Karpas-422 (cell line): ENCODE measurements around the gene NEGR1. TPM values are rescaled to one million over a fixed set of nuclear protein-coding genes. Genes with fewer than 3 reads are reported as not detected.

ENCODE experiments used
- DNase-seq: peaks from one replicate; pipeline ENCODE4 v3.0.0-alpha.2; 2015
- H2AFZ ChIP-seq: fragments of 200-600 bp; sonication (generic); 2 replicates; pipeline ENCODE4 v1.6.1; 2014; ENCODE audit warnings: antibody characterized with exemption, low read length, mixed read lengths
- H3K27ac ChIP-seq: fragments of 200-600 bp; sonication (generic); 2 replicates; pipeline ENCODE4 v1.5.1; 2014; ENCODE audit warnings: mild to moderate bottlenecking, low read length, moderate library complexity
- H3K27me3 ChIP-seq: fragments of 200-600 bp; sonication (generic); 2 replicates; pipeline ENCODE4 v1.6.1; 2014; ENCODE audit warnings: low read length, mixed read lengths
- H3K36me3 ChIP-seq: fragments of 200-600 bp; sonication (generic); 2 replicates; pipeline ENCODE4 v1.6.1; 2014; ENCODE audit warnings: low read length, mixed read lengths; ENCODE audit not compliant: insufficient read depth
- H3K4me1 ChIP-seq: fragments of 200-600 bp; sonication (generic); 2 replicates; pipeline ENCODE4 v1.6.1; 2014; ENCODE audit warnings: mild to moderate bottlenecking, low read length, mixed read lengths
- H3K4me2 ChIP-seq: fragments of 200-600 bp; sonication (generic); 2 replicates; pipeline ENCODE4 v1.6.1; 2014; ENCODE audit warnings: low read length, low read depth, mild to moderate bottlenecking; ENCODE audit not compliant: poor library complexity, severe bottlenecking
- H3K4me3 ChIP-seq: fragments of 200-600 bp; sonication (generic); 2 replicates; pipeline ENCODE4 v1.5.1; 2014; ENCODE audit warnings: mild to moderate bottlenecking, antibody characterized with exemption, low read length, mixed read lengths
- H3K79me2 ChIP-seq: fragments of 200-600 bp; sonication (generic); 2 replicates; pipeline ENCODE4 v1.6.1; 2014; ENCODE audit warnings: mild to moderate bottlenecking, low read length, mixed read lengths
- H3K9ac ChIP-seq: fragments of 200-600 bp; sonication (generic); 2 replicates; pipeline ENCODE4 v1.6.0; 2014; ENCODE audit warnings: low read length
- H3K9me2 ChIP-seq: fragments of 200-600 bp; sonication (generic), shearing (Covaris generic); replicated peaks from 2 replicates; pipeline ENCODE4 v1.6.0; 2014; ENCODE audit warnings: mild to moderate bottlenecking, low read length, moderate library complexity; ENCODE audit not compliant: insufficient read depth
- H3K9me3 ChIP-seq: fragments of 300-700, 200-600 bp; sonication (generic); 2 replicates; pipeline ENCODE4 v1.6.1; 2014; ENCODE audit warnings: low read length, mixed read lengths
- H4K20me1 ChIP-seq: fragments of 200-600 bp; sonication (generic); 2 replicates; pipeline ENCODE4 v1.6.1; 2014; ENCODE audit warnings: mild to moderate bottlenecking, antibody characterized with exemption, low read length, low read depth; ENCODE audit not compliant: insufficient read depth
- total RNA-seq: library from RNA; depleted of rRNA; stranded (reverse); fragments of >200 nt; shearing (Covaris generic); gene quantifications from 2 replicates; pipeline ENCODE4 v1.2.3, GENCODE V29; 2014; ENCODE audit warnings: low replicate concordance

NEGR1 gene
- total RNA-seq, 1 experiment from 2014 or later, result not detected

DNA sequence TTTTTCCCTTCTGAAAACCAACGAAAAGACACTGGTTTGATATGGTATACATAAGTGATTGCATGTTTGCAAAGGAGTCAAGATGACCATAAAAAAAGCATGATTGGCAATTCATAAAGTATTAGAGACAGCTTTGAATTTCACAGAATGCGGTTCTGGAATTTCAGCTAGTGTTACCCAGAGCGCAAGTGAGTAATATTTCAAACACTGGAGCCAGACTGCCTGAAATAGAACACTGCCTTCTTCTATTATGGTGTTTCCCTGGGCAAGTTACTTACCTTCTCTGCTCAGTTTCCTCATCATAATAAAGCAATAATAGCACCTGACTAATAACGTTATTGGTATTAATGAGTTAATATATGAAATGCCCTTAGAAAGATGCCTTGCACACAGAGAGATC lies 54.7 kb downstream of the NEGR1 start:
- no peaks in the 10 kb centered on the region for H3K27me3 ChIP-seq
- no peaks in the 10 kb centered on the region for H3K9me2 ChIP-seq
- no peaks in the 10 kb centered on the region for H3K79me2 ChIP-seq
- no peak overlapping the region for H3K27ac ChIP-seq
- no peak for DNase-seq
- peaks cover 15% of the 10 kb centered on the region for H3K9me3 ChIP-seq
- no peaks in the 10 kb centered on the region for H4K20me1 ChIP-seq
- no peak overlapping the region for H3K9ac ChIP-seq
- no peaks in the 10 kb centered on the region for H3K36me3 ChIP-seq
- no peak overlapping the region for H2AFZ ChIP-seq
- H3K4me1 ChIP-seq, result no peaks in the 10 kb centered on the region
- H3K4me2 ChIP-seq, result no peak overlapping the region
- H3K4me3 ChIP-seq, result no peak overlapping the region

DNA sequence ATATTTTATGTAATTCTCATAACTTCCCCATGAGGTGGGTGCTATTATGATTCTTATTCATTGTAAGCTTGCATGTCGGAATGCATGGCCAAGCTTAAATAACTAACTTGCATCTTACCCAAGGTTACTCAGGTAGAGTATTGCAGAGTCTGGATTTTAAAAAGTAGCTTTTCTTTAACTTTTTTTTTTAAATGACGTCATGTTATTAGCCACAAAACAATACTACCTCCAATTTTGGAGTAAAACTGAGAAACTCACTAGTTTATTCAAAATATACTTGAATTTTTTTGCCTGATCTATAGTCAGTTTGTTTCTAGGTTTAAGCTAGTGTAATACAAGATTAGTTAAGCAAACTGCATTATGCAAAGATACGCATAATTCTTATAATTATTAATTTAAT lies 57.8 kb downstream of the NEGR1 start:
- peaks cover 19% of the 10 kb centered on the region for H3K9me3 ChIP-seq
- no peaks in the 10 kb centered on the region for H3K79me2 ChIP-seq
- H3K9ac ChIP-seq, result no peak overlapping the region
- H3K27me3 ChIP-seq, result no peaks in the 10 kb centered on the region
- no peaks in the 10 kb centered on the region for H3K9me2 ChIP-seq
- no peaks in the 10 kb centered on the region for H4K20me1 ChIP-seq
- no peak overlapping the region for H3K4me2 ChIP-seq
- H3K4me1 ChIP-seq, result no peaks in the 10 kb centered on the region
- H2AFZ ChIP-seq, result no peak overlapping the region
- DNase-seq, result no peak
- H3K36me3 ChIP-seq, result no peaks in the 10 kb centered on the region
- no peak overlapping the region for H3K27ac ChIP-seq
- no peak overlapping the region for H3K4me3 ChIP-seq

DNA sequence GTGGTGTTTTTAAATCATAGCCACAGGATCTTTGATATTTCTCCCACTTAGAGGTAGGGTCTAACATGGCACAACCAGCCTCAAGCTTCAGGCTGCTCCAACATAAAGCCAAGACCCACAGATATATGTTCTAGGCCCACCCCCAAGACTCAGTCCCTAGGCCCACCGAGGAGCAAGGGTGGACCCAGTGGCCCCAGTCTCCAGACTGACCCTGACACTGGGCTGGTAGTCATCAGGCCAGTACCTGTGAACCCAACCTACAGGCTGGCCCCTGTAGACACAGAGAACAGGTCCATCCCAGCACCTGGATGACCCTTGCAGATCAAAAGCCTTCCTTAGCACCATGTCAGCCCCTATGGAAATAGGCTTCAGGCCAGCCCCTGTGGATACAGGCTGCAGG lies 60.5 kb downstream of the NEGR1 start:
- H3K27me3 ChIP-seq, result no peaks in the 10 kb centered on the region
- H2AFZ ChIP-seq, result no peak overlapping the region
- H3K9me3 ChIP-seq, result peaks cover 15% of the 10 kb centered on the region
- no peak for DNase-seq
- no peak overlapping the region for H3K9ac ChIP-seq
- H3K36me3 ChIP-seq, result no peaks in the 10 kb centered on the region
- H4K20me1 ChIP-seq, result no peaks in the 10 kb centered on the region
- H3K9me2 ChIP-seq, result no peaks in the 10 kb centered on the region
- H3K4me2 ChIP-seq, result no peak overlapping the region
- H3K4me1 ChIP-seq, result no peaks in the 10 kb centered on the region
- no peak overlapping the region for H3K4me3 ChIP-seq
- no peak overlapping the region for H3K27ac ChIP-seq
- H3K79me2 ChIP-seq, result no peaks in the 10 kb centered on the region

DNA sequence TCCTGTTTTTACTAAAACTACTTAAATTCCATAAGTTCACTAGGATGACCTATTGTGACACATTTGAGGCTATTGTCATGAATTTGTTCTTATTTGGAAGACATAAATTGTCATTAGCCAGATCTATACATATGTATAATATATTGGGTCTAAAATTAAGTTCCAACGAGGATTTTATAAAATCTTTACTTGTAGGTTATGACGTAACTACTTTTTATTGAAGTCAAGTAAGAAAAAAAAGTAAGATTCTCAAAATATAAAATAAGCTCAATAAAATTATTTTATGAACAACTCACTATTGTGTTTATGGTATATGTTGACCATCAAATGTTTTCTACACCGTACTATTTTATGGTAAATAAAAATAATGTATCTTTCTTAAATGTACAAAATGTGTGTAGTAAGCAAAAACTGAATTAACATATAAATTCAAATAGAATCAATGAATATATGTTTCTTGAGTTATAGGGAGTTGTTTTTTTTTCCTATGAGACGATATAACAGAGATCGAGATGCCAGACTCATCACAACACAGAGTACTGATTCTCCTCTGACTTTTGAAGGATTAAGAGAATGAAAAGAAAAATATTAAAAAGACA lies 64.1 kb downstream of the NEGR1 start:
- Histone ChIP-seq H3K27ac (no peak overlapping the region), H4K20me1 (no peaks in the 10 kb centered on the region), H2AFZ (no peak overlapping the region), H3K79me2 (no peaks in the 10 kb centered on the region), H3K9ac (no peak overlapping the region), H3K9me2 (no peaks in the 10 kb centered on the region), H3K4me2 (no peak overlapping the region), H3K4me3 (no peak overlapping the region), H3K9me3 (peaks cover 6% of the 10 kb centered on the region), H3K36me3 (no peaks in the 10 kb centered on the region), H3K27me3 (no peaks in the 10 kb centered on the region), H3K4me1 (no peaks in the 10 kb centered on the region)
- no peak for DNase-seq

DNA sequence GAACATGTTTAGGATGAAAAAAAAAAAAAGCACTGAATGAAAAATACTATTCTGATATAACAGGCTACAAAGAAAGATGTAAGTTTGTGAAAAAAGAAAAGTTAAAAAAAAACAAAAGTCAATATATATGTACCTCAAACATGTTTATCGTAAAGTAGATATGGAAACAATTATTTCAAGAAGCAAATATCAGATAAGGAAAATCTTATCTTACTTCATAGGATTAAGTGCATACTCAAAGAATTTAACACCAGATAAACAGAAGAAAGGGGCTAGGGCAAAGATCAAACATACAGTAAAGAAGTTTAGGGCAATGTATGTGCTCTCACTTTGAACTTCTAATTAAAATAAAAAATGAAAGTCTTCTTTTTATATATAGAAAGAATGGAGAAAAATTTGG lies 75.3 kb downstream of the NEGR1 start:
- Histone ChIP-seq H3K27me3 (no peaks in the 10 kb centered on the region), H3K27ac (no peak overlapping the region), H3K4me2 (no peak overlapping the region), H4K20me1 (no peaks in the 10 kb centered on the region), H2AFZ (no peak overlapping the region), H3K36me3 (no peaks in the 10 kb centered on the region; the same call in 1 of the 2 replicates), H3K9me2 (no peaks in the 10 kb centered on the region), H3K4me1 (no peaks in the 10 kb centered on the region), H3K9me3 (peaks cover 35% of the 10 kb centered on the region), H3K79me2 (no peaks in the 10 kb centered on the region), H3K4me3 (no peak overlapping the region), H3K9ac (no peak overlapping the region)
- no peak for DNase-seq

DNA sequence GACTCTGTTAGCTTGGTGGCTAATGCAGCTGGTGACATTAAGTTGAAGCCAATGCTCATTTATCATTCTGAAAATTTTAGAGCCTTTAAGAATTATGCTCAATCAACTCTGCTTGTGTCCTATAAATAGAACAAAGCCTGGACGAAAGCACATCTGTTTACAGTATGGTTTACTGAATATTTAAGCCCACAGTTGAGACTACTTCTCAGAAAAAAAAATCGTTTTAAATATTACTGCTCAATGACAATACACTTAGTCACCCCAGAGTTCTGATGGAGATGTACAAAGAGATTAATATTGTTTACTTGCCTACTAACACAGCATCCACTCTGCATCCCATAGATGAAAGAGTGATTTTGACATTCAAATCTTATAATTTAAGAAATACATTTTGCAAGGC lies 79.6 kb downstream of the NEGR1 start:
- Histone ChIP-seq H3K27ac (no peak overlapping the region), H4K20me1 (no peaks in the 10 kb centered on the region), H3K79me2 (no peaks in the 10 kb centered on the region), H3K4me2 (no peak overlapping the region), H3K9ac (no peak overlapping the region), H3K36me3 (no peaks in the 10 kb centered on the region; the same call in 1 of the 2 replicates), H3K27me3 (no peaks in the 10 kb centered on the region), H3K4me3 (no peak overlapping the region), H2AFZ (no peak overlapping the region), H3K9me2 (no peaks in the 10 kb centered on the region), H3K9me3 (peaks cover 33% of the 10 kb centered on the region), H3K4me1 (no peaks in the 10 kb centered on the region)
- DNase-seq, result no peak

DNA sequence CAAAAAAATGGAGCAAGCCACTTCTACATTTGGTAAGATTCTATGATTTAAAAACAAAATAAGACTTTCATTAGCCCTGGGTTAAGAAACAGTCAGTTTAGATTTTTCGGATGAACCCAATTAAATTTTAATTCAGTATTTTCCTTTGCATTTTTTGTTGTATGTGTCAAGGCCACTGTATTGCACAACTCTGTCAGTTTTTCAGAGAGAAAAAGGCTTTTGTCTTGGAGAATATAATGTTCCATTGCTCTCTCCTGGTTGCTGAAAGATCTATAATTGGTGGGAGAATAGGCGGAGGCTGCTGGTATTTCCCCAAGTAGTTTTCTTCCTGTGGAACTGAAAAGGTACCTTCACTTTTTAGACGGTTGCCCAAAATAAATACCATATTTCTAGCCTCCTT lies 84.6 kb downstream of the NEGR1 start:
- Histone ChIP-seq H3K36me3 (no peaks in the 10 kb centered on the region), H2AFZ (no peak overlapping the region), H3K4me1 (no peaks in the 10 kb centered on the region), H3K4me3 (no peak overlapping the region), H3K9me3 (peaks cover 27% of the 10 kb centered on the region), H3K4me2 (no peak overlapping the region), H3K9me2 (no peaks in the 10 kb centered on the region), H3K79me2 (no peaks in the 10 kb centered on the region), H3K9ac (no peak overlapping the region), H4K20me1 (no peaks in the 10 kb centered on the region), H3K27me3 (no peaks in the 10 kb centered on the region), H3K27ac (no peak overlapping the region)
- DNase-seq, result no peak

DNA sequence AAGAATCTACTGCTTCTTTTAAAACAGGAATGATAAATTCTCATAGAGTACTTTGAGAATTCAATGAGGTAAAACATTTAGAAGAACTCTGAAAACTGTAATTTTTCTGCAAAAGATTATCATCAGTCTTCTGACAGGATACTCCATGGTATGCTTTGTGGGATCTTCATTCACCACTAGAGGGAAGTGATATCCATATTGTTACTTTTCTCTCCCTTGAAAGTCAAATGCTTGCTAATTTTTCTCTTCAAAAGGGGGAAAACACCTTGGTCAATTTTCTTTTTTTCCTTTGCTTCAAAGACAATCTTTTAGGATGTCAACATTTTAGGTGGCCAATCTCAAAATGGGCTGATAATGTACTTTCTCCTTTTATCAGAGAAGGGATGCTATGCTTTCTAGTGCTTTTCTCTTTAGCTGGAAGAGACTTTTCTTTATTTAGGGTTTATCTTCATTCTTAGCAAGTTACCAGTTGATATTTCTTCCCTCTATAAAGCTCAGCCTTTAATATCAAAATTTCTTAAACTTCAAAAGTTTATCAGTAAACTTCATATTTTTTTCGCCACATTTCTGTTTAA lies 95.5 kb downstream of the NEGR1 start:
- Histone ChIP-seq H3K27ac (no peak overlapping the region), H3K9me2 (no peaks in the 10 kb centered on the region), H3K4me2 (no peak overlapping the region), H3K4me3 (no peak overlapping the region), H3K9me3 (peaks cover 34% of the 10 kb centered on the region; the same call in 1 of the 2 replicates), H2AFZ (no peak overlapping the region), H3K4me1 (no peaks in the 10 kb centered on the region), H3K79me2 (no peaks in the 10 kb centered on the region), H4K20me1 (no peaks in the 10 kb centered on the region), H3K36me3 (no peaks in the 10 kb centered on the region), H3K9ac (no peak overlapping the region), H3K27me3 (no peaks in the 10 kb centered on the region)
- DNase-seq, result no peak
